Putamen (tissue), 1 donor: Measurements from ENCODE around the gene ACVR1.
A peak's percentile ranks its signal among the peaks of the same experiment; 100 is the strongest.
"Not testable (repeated sequence)": the region's sequence is repeated elsewhere in the genome, so short reads cannot be mapped to it uniquely, and the experiment has no call there.

Source experiments
- DNase-seq: peaks from one replicate; pipeline ENCODE4 v3.0.0-alpha.2; 2016; ENCODE audit warnings: low spot score

The ACVR1 gene

DNA sequence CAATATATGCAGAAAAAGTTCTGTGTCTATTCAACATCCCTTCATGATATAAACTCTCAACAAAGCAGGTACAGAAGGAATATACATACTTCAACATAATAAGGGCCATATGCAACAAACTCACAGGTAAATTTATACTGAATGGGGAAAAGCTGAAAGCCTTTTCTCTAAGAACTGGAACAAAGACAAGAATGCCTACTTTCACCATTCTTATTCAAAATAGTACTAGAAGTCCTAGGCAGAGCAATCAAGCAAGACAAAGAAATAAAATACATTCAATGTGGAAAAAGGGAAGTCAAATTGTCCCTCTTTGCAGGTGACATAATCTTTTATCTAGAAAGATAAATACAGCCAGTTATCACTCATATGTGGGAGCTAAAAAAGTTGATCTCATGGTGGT is 116.3 kb downstream of the ACVR1 start:
- DNase-seq: no peak

DNA sequence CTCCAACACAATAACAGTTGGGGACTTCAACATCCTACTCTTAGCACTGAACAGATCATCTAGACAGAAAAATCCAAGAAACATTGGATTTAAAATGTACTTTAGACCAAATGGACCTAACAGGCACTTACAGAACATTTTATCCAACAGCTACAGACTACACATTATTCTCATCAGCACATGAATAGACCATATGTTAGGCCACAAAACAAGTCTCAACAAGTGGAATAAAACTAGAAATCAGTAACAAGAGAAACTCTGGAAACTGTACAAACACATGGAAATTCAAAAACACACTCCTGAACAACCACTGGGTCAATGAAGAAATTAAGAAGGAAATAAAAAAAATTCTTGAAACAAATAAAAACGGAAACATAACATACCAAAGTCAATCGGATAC is 117.5 kb downstream of the ACVR1 start:
- DNase-seq: no peak

DNA sequence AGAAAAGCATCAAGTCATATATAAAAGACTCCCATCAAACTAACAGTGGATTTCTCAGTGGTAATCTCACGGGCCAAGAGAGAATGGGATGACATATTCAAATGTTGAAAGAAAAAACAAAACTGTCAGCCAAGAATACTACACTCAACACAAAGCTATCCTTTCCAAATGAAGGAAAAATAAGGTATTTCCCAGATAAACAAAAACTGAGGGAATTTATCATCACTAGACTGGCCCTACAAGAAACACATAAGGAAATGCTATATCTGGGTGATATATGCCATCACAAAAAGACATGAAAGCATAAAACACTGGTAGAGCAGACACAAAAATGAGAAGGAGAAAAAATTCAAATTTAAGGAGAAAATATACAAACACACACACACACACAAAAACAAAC is 118.6 kb downstream of the ACVR1 start:
- no peak for DNase-seq

DNA sequence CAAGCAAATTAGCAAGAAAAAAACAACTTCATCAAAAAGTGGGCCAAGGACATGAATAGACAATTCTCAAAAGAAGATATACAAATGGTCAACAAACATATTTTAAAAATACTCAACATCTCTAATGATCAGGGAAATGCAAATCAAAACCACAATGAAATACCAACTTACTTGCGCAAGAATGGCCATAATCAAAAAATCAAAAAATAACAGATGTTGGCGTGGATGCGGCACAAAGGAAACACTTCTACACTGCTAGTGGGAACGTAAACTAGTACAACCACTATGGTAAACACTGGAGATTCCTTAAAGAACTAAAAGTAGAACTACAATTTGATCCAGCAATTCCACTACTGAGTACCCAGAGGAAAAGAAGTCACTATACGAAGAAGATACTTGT is 119.7 kb downstream of the ACVR1 start:
- not testable (repeated sequence) for DNase-seq

DNA sequence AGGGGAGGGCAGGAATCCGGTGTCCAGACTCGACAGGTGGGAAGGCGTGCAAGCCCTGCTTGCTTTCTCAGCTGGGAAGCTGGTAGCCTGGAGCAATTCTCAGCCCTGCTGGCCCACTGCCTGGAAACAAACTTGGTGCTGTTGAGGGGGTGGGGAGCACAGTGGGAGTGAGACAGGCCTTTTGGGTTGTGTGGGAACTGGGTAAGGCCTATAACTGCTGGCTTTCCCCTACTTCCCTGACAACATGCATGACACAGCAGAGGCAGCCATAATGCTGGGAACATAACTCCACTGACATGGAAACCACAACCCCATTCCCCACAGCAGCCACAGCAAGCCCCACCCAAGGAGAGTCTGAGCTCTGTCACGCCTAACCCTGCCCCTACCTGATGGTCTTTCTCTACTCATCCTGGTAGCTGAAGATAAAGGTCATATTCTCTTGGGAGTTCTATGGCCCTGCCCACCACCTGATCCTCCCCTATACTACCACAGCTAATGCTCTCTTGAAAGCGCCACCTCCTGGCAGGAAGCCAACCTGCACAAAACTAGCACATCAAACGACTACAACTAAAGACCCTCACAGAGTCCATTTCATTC is 124.6 kb downstream of the ACVR1 start:
- DNase-seq: no peak

GRCh38 chr2:157749684-157750083 is 126.4 kb downstream of the ACVR1 start:
- no peak for DNase-seq

GRCh38 chr2:157748371-157749142 is 127.6 kb downstream of the ACVR1 start:
- no peak for DNase-seq

- no peak for DNase-seq
These were observed 128.3 kb downstream of the ACVR1 start for GRCh38 chr2:157747695-157748370.

- DNase-seq: no peak
These were observed 128.8 kb downstream of the ACVR1 start for GRCh38 chr2:157747280-157747679.

DNA sequence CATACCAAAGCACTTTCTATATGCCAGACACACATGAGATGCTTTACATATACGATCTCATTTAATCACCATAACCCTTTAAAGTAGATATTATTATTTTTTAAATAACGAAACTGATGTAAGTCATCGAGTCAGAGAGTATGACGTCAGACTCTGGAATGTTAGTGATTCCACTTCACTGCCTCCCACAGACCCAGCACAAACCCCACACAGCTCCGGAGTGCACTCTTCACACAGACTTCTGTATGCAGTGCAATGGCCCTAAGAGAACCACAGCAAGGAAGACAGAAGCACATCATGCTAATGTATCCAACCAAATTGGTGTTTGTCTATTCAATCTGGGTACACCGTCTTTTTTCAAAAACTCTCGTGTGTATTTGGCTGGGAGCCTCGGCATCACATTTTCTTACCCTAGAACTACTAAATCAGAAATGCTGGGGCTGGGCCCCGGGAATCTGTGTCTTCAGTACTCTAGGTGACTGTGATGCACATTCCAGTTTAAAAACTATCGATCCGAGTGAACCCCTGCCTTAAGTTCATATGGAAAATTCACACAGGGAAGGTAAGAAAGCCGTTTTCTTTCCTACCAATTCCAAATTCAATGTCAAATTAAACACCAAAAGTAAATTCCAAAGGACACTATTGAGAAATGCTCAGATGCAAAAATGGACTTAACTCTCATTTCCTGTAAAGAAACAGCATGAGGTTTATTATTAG is 129.7 kb downstream of the ACVR1 start:
- peak; percentile 13 for DNase-seq

DNA sequence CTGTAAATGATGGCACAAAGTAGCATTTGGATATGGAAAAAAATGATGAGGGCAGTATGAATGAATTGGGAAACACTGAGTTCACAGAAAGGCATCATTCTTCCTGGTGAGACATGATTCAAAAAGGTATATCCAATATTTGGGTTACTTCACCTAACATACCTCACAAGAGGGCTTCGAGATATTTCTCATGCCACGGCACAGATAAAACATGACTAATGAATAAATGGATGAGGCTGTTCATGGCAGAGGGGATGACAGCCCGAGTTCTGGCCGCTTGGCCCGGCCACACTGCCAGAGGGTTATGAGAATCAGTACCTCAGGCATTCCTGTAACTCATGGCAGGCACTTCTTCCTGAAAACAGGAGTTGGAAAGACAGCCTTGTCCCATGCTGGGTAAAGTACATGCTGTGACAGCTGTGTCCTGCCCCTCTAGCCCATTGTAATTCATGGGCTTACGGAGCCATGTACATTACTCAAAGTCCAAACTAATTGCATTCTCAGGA is 131.5 kb downstream of the ACVR1 start:
- no peak for DNase-seq

GRCh38 chr2:157743051-157743450 is 133.1 kb downstream of the ACVR1 start:
- DNase-seq: no peak

- no peak for DNase-seq
These were observed 134.2 kb downstream of the ACVR1 start for GRCh38 chr2:157741819-157742484.

DNA sequence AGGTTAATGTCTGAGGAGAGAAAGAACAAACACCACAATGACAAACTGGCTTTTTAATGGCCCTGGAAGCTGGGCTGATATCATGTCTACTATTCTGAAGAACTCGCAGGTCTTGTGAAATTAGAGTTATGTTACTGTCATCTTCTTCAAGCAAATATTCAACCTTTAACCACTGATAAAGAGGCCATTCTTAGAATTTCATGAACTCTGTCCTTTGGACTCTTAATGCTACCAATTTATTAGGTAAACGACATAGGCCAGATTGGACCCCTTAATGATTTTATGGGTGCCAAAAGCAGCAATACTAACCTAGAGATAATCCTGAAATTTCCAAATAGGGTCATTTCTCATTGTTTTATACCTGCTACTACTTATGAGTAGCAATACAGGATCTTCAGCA is 138.5 kb downstream of the ACVR1 start:
- DNase-seq: no peak

DNA sequence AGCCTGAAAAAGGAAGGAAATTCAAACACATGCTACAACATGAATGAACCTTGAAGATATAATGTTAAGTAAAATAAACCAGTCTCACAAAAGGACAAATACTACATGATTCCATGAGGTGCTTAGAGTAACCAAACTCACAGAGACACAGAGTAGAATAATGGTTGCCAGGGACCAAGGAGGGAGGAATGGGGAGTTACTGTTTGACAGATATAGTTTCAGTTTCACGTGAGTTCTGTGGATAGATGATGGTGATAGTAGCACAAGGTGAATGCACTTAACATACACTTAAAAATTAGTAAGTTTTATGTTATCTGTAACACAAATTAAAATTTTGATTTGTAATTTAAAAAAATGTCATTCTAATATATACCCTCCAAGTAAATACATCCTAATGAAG is 140.6 kb downstream of the ACVR1 start:
- DNase-seq: no peak

- no peak for DNase-seq
These were observed 142.9 kb downstream of the ACVR1 start for GRCh38 chr2:157733263-157733662.

DNA sequence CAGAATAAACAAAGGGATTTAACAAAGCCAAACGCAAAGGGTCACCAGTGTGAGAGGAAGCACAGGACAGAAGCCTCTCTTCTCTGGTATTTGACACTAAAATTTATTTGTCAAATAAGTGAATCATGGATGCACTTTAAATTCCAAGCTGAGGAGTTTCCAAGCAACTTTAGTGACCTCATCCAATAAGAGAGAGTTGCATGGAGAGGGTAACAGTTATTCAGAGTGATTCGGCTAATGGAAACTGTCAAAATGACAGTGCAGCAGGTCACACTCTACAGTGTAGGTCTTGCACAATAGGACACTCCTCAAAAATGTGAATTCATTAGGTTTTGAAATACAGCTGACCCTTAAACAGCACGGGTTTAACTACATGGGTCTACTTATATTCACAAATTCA is 143.5 kb downstream of the ACVR1 start:
- no peak for DNase-seq

DNA sequence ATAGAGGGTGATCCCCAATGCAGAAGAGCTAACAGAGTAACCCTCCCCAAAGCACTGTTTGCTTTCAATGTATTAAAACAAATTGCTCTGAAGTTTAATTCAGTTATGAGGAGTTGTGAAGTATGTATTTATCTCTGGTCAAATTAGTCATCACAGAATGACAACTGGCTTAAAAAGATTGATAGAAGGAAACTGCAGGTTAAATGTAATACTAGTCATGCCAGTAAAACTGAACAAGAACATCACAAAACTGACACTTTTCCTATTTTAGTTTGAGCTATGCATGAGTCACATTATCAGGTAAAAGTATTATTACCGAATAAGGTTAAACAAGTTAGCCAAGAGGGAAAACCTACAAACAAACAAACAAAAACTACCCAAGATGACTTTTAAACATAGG is 148.4 kb downstream of the ACVR1 start:
- DNase-seq: no peak

GRCh38 chr2:157726946-157727345 is 149.2 kb downstream of the ACVR1 start:
- DNase-seq: no peak

DNA sequence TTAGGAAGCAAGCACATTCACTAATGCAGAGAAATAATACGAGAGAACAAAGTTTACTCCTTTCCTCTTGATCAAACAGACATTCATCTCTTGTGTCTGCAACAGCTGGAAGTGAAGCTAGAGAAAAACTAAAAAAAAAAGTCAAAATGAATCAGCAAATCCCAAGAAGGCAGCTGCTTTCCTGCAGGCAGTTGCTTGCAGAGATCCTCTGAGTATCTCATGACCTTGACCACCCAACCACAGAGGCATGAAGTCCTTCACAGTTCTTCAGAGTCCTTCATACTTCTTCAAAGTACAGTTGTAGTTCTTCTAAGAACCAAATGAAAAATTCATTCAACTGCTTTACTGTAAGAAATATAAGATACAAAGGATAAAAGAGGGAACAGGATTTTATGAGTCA is 150.3 kb downstream of the ACVR1 start:
- DNase-seq: no peak

GRCh38 chr2:157722580-157723234 is 153.4 kb downstream of the ACVR1 start:
- no peak for DNase-seq
